ENCODE measurements around the gene RHOT2. TPM values are rescaled to one million over a fixed set of nuclear protein-coding genes. Genes with fewer than 3 reads are reported as not detected.

RHOT2 gene
- total RNA-seq, 2 donors from 2014 or later, result 62.0 to 80.4 TPM

DNA sequence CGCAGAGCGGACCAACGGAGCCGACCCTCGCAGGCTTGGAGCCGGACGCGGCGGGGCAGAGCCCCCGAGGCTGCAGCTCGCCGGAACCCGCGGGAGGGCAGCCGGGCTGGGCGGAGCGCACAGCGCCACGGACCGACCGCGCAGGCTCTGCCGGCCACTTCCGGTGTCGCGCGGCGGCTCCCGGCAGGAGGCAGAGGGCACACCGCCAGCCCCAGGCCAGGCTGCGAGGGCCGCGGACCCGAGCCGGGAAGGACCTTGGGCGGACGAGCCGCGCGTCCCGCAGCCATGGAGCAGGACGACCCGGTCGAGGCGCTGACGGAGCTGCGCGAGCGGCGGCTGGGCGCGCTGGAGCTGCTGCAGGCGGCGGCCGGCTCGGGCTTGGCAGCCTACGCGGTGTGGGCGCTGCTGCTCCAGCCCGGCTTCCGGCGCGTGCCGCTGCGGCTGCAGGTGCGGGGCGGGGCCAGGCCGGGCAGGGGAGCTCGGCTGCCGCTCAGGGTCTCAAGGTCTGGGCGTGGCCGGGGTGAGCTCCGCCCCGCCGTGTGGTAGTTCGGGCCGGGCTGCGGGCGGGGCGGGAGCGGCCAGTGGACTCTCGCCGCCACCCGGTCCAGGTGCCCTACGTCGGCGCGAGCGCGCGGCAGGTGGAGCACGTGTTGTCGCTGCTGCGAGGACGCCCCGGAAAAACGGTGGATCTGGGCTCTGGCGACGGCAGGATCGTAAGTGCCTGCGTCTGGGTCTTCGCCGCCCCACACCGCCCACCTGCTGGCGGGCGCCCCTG is 53.2 kb downstream of the RHOT2 start, which contains the start of gene ANTKMT:
ANTKMT (plus strand) TSS at position 157 of the 775 bp plus-strand sequence; CDS start at position 286, 129 bp downstream.
- Histone ChIP-seq H3K27me3 (replicated peaks; ENCODE audit: insufficient read depth) (no peaks in the 10 kb centered on the region), H3K27ac (peak within 1 kb of the TSS; percentile 12 to 86), H3K4me3 (peak within 1 kb of the TSS; percentile 97), H3K36me3 (no peaks in the 10 kb centered on the region), H3K4me1 (ENCODE audit: control insufficient read depth in 1 of 2, low read depth in 2 of 2) (peaks cover 13 to 28% of the 10 kb centered on the region in 2 donors), H3K9me3 (no peaks in the 10 kb centered on the region)
- TF ChIP-seq, protein P1, sequence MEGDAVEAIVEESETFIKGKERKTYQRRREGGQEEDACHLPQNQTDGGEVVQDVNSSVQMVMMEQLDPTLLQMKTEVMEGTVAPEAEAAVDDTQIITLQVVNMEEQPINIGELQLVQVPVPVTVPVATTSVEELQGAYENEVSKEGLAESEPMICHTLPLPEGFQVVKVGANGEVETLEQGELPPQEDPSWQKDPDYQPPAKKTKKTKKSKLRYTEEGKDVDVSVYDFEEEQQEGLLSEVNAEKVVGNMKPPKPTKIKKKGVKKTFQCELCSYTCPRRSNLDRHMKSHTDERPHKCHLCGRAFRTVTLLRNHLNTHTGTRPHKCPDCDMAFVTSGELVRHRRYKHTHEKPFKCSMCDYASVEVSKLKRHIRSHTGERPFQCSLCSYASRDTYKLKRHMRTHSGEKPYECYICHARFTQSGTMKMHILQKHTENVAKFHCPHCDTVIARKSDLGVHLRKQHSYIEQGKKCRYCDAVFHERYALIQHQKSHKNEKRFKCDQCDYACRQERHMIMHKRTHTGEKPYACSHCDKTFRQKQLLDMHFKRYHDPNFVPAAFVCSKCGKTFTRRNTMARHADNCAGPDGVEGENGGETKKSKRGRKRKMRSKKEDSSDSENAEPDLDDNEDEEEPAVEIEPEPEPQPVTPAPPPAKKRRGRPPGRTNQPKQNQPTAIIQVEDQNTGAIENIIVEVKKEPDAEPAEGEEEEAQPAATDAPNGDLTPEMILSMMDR (IDR thresholded peaks at IDR 0.05), result no peak
- ATAC-seq (ENCODE audit: insufficient number of reproducible peaks, low FRiP score, low read depth) (peak; percentile 60), DNase-seq (ENCODE audit: low spot score) (no peak)

DNA sequence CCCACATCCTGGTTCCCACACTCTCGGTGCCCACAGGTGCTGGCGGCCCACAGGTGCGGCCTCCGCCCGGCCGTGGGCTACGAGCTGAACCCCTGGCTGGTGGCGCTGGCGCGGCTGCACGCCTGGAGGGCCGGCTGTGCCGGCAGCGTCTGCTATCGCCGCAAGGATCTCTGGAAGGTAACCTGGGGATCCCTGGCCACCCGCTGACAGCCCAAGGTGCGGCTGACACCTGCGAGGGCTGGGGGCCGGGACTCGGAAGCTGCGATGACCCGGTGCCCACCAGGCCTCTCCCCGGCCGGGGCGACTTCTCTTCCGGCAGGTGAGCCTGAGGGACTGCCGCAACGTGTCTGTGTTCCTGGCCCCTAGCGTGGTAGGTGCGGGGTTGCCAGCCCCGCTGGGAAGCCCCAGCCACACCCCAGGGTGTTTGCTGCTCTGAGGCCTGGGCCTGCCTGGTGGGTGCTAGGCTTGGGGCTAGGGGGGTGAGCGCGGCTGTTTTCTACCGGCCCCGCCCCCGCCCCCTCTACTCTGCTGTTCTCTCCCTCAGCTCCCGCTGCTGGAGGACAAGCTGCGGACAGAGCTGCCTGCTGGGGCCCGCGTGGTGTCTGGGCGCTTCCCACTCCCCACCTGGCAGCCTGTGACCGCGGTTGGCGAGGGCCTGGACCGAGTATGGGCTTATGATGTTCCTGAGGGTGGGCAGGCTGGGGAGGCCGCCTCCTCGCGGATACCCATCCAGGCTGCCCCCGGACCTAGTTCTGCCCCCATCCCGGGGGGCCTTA is 54.0 kb downstream of the RHOT2 start:
- Histone ChIP-seq H3K4me1 (ENCODE audit: control insufficient read depth in 1 of 2, low read depth in 2 of 2) (peaks cover 13 to 26% of the 10 kb centered on the region in 2 donors), H3K27ac (peak overlapping the region in 1 of 2 donors; percentile 86), H3K4me3 (peak overlapping the region; percentile 97), H3K9me3 (no peaks in the 10 kb centered on the region), H3K36me3 (no peaks in the 10 kb centered on the region), H3K27me3 (replicated peaks; ENCODE audit: insufficient read depth) (no peaks in the 10 kb centered on the region)
- TF ChIP-seq, protein P1 (IDR thresholded peaks at IDR 0.05), result no peak
- ATAC-seq (ENCODE audit: insufficient number of reproducible peaks, low FRiP score, low read depth) (no peak), DNase-seq (ENCODE audit: low spot score) (no peak)

DNA sequence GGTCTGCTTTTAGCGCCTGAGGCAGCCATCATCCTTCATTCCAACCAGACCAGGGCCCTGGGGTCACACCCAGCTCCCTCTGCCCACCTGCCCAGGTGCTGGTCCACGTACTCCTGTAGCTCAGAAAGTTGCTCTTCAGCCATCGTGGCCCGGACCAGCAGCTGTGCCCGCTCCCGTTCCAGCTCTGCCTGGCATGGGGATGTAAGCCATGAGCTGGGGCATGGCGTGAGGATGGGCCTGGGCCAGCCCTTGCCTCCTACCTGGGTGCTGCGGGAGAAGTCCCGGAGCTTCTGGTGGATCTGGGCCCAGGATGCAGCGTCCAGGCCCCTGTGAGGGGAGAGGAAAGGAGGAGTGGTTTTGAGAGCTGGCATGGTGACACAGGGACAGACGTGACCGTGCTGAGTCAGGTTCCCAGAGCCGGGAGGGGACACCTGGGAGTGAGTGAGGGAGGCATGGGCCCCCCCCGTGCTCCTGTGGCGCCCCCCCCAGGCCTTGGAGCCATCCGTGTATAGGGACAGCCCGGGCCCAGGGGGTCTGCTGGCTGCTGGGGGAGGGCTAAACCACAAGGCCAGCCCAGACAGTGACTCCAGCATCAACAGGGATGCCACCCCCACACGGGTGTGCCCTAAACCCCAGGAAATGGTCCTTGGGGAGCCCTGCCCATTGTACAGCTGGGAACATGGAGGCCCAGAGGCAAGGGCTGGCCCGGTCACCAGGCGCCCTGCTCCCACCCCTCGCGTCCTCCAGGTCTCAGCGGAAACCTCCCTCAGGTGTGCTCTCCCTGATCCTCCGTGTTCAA is 55.1 kb downstream of the RHOT2 start:
- H3K27me3 ChIP-seq (replicated peaks; ENCODE audit: insufficient read depth), result no peaks in the 10 kb centered on the region
- H3K36me3 ChIP-seq, result no peaks in the 10 kb centered on the region
- TF ChIP-seq, protein P1 (IDR thresholded peaks at IDR 0.05), result no peak
- ATAC-seq (ENCODE audit: insufficient number of reproducible peaks, low FRiP score, low read depth) (no peak), DNase-seq (ENCODE audit: low spot score) (no peak)
- no peak overlapping the region for H3K27ac ChIP-seq
- H3K4me1 ChIP-seq (ENCODE audit: control insufficient read depth in 1 of 2, low read depth in 2 of 2), result peaks cover 21 to 35% of the 10 kb centered on the region in 2 donors
- H3K9me3 ChIP-seq, result no peaks in the 10 kb centered on the region
- no peak overlapping the region for H3K4me3 ChIP-seq

DNA sequence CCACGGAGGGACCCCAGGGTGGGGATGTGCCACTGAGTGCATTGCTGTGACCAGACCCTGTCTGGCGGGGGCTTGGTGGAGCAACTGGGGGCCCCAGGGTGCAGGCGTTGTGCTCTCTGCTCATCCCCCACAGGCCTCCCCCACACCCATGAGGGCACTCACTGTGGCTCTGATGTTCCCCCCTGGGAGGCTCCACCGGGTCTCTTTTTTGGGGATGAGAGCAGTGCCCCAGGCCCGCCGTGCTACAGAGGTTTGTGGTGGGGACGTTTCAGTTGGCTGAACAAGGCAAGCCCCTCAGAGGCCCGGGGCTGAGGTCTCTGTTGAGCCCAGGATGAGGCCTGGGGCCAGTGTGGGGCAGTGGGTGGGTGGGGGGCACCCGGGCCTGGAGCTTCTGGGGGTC is 55.8 kb downstream of the RHOT2 start:
- Histone ChIP-seq H3K4me1 (ENCODE audit: control insufficient read depth in 1 of 2, low read depth in 2 of 2) (peaks cover 25 to 39% of the 10 kb centered on the region in 2 donors), H3K9me3 (no peaks in the 10 kb centered on the region), H3K4me3 (no peak overlapping the region), H3K27me3 (replicated peaks; ENCODE audit: insufficient read depth) (no peaks in the 10 kb centered on the region), H3K27ac (no peak overlapping the region), H3K36me3 (no peaks in the 10 kb centered on the region)
- DNase-seq (ENCODE audit: low spot score) (no peak), ATAC-seq (ENCODE audit: insufficient number of reproducible peaks, low FRiP score, low read depth) (no peak)
- TF ChIP-seq, protein P1 (IDR thresholded peaks at IDR 0.05), result no peak

Other genes with a start within 250 kb of the RHOT2 start
- gene RAB11FIP3, start 242.5 kb upstream of the RHOT2 start, total RNA-seq, result 10 to 100 TPM; 70.1 to 71.1 TPM
- gene CAPN15, start 140.4 kb upstream of the RHOT2 start, total RNA-seq, result 10 to 100 TPM; 46.2 to 96.6 TPM
- under 1 TPM in 1 of 2 donors, not detected in 1; 0.42 TPM for gene PRR35, start 107.7 kb upstream of the RHOT2 start, total RNA-seq
- 1 to 10 TPM; 2.0 to 3.2 TPM for gene NHLRC4, start 101.1 kb upstream of the RHOT2 start, total RNA-seq
- gene PIGQ, start 98.2 kb upstream of the RHOT2 start, total RNA-seq, result 10 to 100 TPM; 54.2 to 80.1 TPM
- 10 to 100 TPM; 19.0 to 25.9 TPM for gene RAB40C, start 78.1 kb upstream of the RHOT2 start, total RNA-seq
- gene WFIKKN1, start 37.1 kb upstream of the RHOT2 start, total RNA-seq, result 1 to 10 TPM in 1 of 2 donors, under 1 TPM in 1; 0.92 to 1.2 TPM
- gene METTL26, start 31.8 kb upstream of the RHOT2 start, total RNA-seq, result 100 to 1,000 TPM in 1 of 2 donors, 10 to 100 TPM in 1; 83.4 to 217 TPM
- 10 to 100 TPM; 12.2 to 42.2 TPM for gene MCRIP2, start 26.3 kb upstream of the RHOT2 start, total RNA-seq
- 10 to 100 TPM; 22.7 to 39.4 TPM for gene WDR90, start 18.8 kb upstream of the RHOT2 start, total RNA-seq
- 1 to 10 TPM in 1 of 2 donors, under 1 TPM in 1; 0.42 to 8.0 TPM for gene RHBDL1, start 7.5 kb downstream of the RHOT2 start, total RNA-seq
- 100 to 1,000 TPM; 103 to 145 TPM for gene STUB1, start 12.3 kb downstream of the RHOT2 start, total RNA-seq
- 100 to 1,000 TPM in 1 of 2 donors, 10 to 100 TPM in 1; 98.7 to 128 TPM for gene JMJD8, start 16.2 kb downstream of the RHOT2 start, total RNA-seq
- 10 to 100 TPM; 10.7 to 13.5 TPM for gene WDR24, start 22.3 kb downstream of the RHOT2 start, total RNA-seq
- not detected for gene FBXL16, start 37.7 kb downstream of the RHOT2 start, total RNA-seq
- gene METRN, start 47.0 kb downstream of the RHOT2 start, total RNA-seq, result 10 to 100 TPM; 28.9 to 58.9 TPM
- gene ANTKMT, start 53.0 kb downstream of the RHOT2 start, total RNA-seq, result 10 to 100 TPM; 29.7 to 46.7 TPM
- gene CCDC78, start 58.3 kb downstream of the RHOT2 start, total RNA-seq, result under 1 TPM; 0.92 to 0.95 TPM
- gene HAGHL, start 59.0 kb downstream of the RHOT2 start, total RNA-seq, result 1 to 10 TPM; 6.4 to 8.1 TPM
- 10 to 100 TPM; 27.0 to 30.3 TPM for gene CIAO3, start 72.9 kb downstream of the RHOT2 start, total RNA-seq
- 1 to 10 TPM in 1 of 2 donors, not detected in 1; 1.3 TPM for gene MSLN, start 92.6 kb downstream of the RHOT2 start, total RNA-seq
- gene RPUSD1, start 120.2 kb downstream of the RHOT2 start, total RNA-seq, result 10 to 100 TPM; 12.3 to 13.9 TPM
- gene CHTF18, start 120.5 kb downstream of the RHOT2 start, total RNA-seq, result 10 to 100 TPM; 10.2 to 15.4 TPM
- not detected for gene GNG13, start 132.6 kb downstream of the RHOT2 start, total RNA-seq

Measured in thoracic aorta (tissue), 2 donors.